Measurements from ENCODE around the gene CCBE1. TPM values are rescaled to one million over a fixed set of nuclear protein-coding genes. Genes with fewer than 3 reads are reported as not detected.

CCBE1 gene
- total RNA-seq, 2 experiments from 2014 or later = not detected

DNA sequence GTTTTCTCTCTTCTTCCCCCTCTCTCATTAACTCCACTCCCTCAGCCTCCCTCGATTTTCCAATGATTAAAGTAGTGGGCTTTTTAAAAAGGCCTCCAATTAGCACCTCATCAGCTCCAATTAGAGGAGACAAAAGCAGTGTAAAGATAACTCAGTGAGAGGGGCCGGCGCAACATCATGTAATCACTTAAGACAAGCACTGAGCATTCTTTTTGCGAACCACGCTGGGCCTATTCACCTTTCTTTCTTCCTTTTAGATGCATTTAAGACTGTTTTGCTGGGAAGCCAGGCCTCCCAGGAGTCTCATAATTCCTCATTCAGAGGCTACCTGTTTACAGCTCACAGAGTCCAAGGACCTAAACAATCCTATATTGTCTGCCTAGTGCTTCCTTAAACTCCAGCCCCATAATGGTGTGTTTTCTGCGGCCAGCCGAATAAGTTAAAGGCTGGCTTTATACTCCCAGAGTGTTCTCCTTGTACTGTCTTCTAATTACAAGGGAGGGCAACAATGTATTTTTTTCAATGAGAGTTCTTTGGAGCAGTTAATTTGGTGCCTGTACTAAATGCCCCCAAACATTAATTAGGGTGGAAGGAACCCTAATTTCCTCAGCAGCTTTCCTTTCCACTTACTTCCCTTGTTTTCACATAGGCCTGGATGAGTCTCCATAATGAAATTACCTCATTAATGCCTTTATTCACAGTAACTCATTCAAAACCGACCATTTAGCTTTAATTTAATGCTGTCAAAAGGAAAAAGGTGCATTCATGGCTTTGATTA, 310.1 kb downstream of the CCBE1 start:
- Mint-ChIP-seq H3K27ac (no peak overlapping the region), H3K27me3 (peaks cover 11% of the 10 kb centered on the region), H3K36me3 (ENCODE audit: low read depth) (no peaks in the 10 kb centered on the region), H3K4me1 (ENCODE audit: low read depth) (no peaks in the 10 kb centered on the region), H3K4me3 (no peak overlapping the region), H3K9me3 (no peaks in the 10 kb centered on the region)
- intact Hi-C loops (cut with micrococcal nuclease) = no loop called here
- TF ChIP-seq, protein P1, sequence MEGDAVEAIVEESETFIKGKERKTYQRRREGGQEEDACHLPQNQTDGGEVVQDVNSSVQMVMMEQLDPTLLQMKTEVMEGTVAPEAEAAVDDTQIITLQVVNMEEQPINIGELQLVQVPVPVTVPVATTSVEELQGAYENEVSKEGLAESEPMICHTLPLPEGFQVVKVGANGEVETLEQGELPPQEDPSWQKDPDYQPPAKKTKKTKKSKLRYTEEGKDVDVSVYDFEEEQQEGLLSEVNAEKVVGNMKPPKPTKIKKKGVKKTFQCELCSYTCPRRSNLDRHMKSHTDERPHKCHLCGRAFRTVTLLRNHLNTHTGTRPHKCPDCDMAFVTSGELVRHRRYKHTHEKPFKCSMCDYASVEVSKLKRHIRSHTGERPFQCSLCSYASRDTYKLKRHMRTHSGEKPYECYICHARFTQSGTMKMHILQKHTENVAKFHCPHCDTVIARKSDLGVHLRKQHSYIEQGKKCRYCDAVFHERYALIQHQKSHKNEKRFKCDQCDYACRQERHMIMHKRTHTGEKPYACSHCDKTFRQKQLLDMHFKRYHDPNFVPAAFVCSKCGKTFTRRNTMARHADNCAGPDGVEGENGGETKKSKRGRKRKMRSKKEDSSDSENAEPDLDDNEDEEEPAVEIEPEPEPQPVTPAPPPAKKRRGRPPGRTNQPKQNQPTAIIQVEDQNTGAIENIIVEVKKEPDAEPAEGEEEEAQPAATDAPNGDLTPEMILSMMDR (IDR thresholded peaks at IDR 0.05) = no peak
- DNase-seq (no peak), ATAC-seq (no peak)
- ChIA-PET POLR2A (no interaction called here), CTCF (interaction anchor here (1.1 to 3.6 kb wide), 4 partner anchors 13 to 117 kb away, joined by 3 to 17 read pairs (median 4); no protein-coding TSS in a partner anchor)

DNA sequence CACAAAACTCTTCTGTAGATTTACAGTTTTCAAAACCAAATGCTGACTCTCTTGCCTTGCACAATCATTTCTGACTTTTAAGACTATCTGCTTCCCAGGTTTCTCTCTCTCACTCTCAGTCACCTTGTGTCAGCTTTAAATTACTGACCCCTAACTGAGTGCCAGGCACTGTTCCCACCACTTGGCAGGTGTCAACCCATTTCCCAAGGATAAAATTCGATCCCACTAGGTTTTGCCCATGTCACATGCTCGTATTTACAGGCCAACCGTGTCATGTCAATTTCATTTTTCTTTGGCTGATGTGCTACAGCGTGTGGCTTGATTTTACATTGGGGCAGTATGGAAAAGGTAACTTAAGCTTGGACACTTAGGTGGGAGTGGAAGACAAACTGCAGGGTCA, 312.0 kb downstream of the CCBE1 start:
- CTCF ChIA-PET = interaction anchor here (3.8 kb wide), 1 partner anchor 17 kb away, joined by 15 read pairs; no protein-coding TSS in a partner anchor
- intact Hi-C loops (cut with micrococcal nuclease) = no loop called here
- Mint-ChIP-seq H3K4me3 (no peak overlapping the region), H3K36me3 (ENCODE audit: low read depth) (no peaks in the 10 kb centered on the region), H3K4me1 (ENCODE audit: low read depth) (no peaks in the 10 kb centered on the region), H3K27me3 (peaks cover 12% of the 10 kb centered on the region), H3K9me3 (no peaks in the 10 kb centered on the region), H3K27ac (no peak overlapping the region)
- DNase-seq (no peak), ATAC-seq (no peak)
- POLR2A ChIA-PET = no interaction called here
- TF ChIP-seq, protein P1 (IDR thresholded peaks at IDR 0.05) = no peak

DNA sequence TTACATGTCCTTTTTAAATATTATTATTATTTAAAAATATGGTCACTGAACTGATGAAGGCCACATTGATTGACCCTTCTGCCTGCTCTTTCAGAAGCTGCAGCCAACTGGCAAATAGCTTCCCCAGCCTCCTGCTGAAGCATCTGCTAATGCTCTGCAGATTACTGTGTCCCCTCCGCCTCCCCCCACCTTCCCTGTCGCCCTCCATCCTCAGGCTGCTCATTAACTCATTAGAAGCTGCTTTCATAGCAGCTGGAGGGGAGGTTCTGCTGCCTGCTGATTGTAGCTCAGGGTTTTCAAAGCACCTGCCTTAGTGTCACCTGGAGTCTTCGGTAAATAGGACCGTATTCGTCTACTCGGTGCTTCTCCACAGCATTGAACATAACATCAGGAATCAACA, 313.4 kb downstream of the CCBE1 start:
- no peak for DNase-seq
- Mint-ChIP-seq H3K36me3 (ENCODE audit: low read depth) (no peaks in the 10 kb centered on the region), H3K9me3 (no peaks in the 10 kb centered on the region), H3K27ac (no peak overlapping the region), H3K4me3 (no peak overlapping the region), H3K27me3 (peaks cover 23% of the 10 kb centered on the region), H3K4me1 (ENCODE audit: low read depth) (peaks cover 2% of the 10 kb centered on the region)
- no peak for ATAC-seq
- ChIA-PET POLR2A (no interaction called here), CTCF (interaction anchor here (0.9 to 3.8 kb wide), 3 partner anchors 19 to 76 kb away, joined by 3 to 15 read pairs (median 7); no protein-coding TSS in a partner anchor)
- intact Hi-C loops (cut with micrococcal nuclease) = no loop called here
- TF ChIP-seq, protein P1 (IDR thresholded peaks at IDR 0.05) = no peak

DNA sequence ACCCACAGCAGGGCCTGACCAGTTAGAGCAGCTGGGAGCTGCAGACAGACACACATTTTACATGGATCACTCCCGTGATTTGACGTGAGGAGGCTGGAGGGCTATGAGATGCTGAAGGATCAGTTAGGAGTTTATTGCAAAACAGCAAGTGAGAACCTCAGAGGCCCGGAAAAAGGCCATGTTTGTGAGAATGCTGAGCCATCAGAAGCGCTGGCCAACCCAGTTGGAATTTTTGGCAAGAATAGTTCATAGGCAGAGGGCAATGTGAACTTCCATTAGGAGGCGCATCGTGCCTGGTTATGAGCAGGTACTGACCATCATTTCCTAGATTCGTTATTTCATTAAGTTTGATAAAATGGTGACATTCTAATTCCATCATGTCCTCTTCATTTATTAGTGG, 314.8 kb downstream of the CCBE1 start:
- intact Hi-C loops (cut with micrococcal nuclease) = no loop called here
- Mint-ChIP-seq H3K27me3 (peaks cover 29% of the 10 kb centered on the region), H3K36me3 (ENCODE audit: low read depth) (no peaks in the 10 kb centered on the region), H3K27ac (no peak overlapping the region), H3K4me3 (no peak overlapping the region), H3K4me1 (ENCODE audit: low read depth) (peaks cover 16% of the 10 kb centered on the region), H3K9me3 (no peaks in the 10 kb centered on the region)
- TF ChIP-seq, protein P1 (IDR thresholded peaks at IDR 0.05) = no peak
- ATAC-seq (no peak), DNase-seq (no peak)
- ChIA-PET POLR2A (no interaction called here), CTCF (interaction anchor here (1.6 to 3.8 kb wide), 2 partner anchors 10 to 20 kb away, joined by 4 to 15 read pairs; no protein-coding TSS in a partner anchor)

DNA sequence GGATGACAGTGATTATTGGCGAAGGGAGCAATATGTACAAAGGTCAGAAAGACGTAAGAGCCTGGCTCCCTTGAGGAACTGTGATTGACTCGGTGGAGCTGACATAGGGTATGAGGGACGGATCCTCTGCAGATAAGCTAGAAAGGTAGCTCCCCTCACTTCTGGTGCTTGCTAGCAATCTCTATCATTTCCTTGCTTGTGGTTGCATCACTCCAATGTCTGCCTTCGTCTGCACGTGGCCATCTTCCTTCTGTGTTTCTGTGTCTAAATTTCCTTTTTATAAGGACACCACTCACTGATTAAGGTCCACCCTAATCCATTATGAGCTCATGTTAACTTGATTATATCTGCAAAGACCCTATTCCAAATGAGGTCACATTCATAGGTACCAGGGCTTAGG, 315.3 kb downstream of the CCBE1 start:
- DNase-seq (no peak), ATAC-seq (no peak)
- Mint-ChIP-seq H3K4me1 (ENCODE audit: low read depth) (peaks cover 18% of the 10 kb centered on the region), H3K27ac (no peak overlapping the region), H3K27me3 (peaks cover 29% of the 10 kb centered on the region), H3K4me3 (no peak overlapping the region), H3K9me3 (no peaks in the 10 kb centered on the region), H3K36me3 (ENCODE audit: low read depth) (no peaks in the 10 kb centered on the region)
- intact Hi-C loops (cut with micrococcal nuclease) = no loop called here
- POLR2A ChIA-PET = interaction anchor here (0.9 kb wide), 1 partner anchor 22 kb away, joined by 3 read pairs; no protein-coding TSS in a partner anchor
- CTCF ChIA-PET = interaction anchor here (0.9 to 3.8 kb wide), 3 partner anchors 10 to 21 kb away, joined by 3 to 15 read pairs (median 4); no protein-coding TSS in a partner anchor
- TF ChIP-seq, protein P1 (IDR thresholded peaks at IDR 0.05) = no peak

All from activated CD8-positive, alpha-beta T cell treated with anti-CD3 and anti-CD28 coated beads for 36 hours (primary cell).